Activated T-helper 2 cell treated with anti-CD3 and anti-CD28 coated beads, Interferon-gamma antibody, Interleukin-2, Interleukin-4, amounts not matched to agents 10 μg/mL and 5 μg/mL and 100 μg/mL, durations not matched to agents 14 hours and 24 hours and 36 hours (primary cell): ENCODE data around the gene BORCS5. TPM values are rescaled to one million over a fixed set of nuclear protein-coding genes. Genes with fewer than 3 reads are reported as not detected.
A peak's percentile ranks its signal among the peaks of the same experiment; 100 is the strongest.
"Not testable (repeated sequence)": the region's sequence is repeated elsewhere in the genome, so short reads cannot be mapped to it uniquely, and the experiment has no call there.

Source experiments
- DNase-seq: peaks from one replicate; pipeline ENCODE4 v3.0.0; 2021; ENCODE audit warnings: low spot score
- H3K27ac Mint-ChIP-seq: one replicate; pipeline ENCODE4 v1.8.0; 2021; ENCODE audit warnings: mixed read lengths
- H3K27me3 Mint-ChIP-seq: one replicate; pipeline ENCODE4 v1.8.0; 2021; ENCODE audit warnings: low read depth, mixed read lengths
- H3K36me3 Mint-ChIP-seq: one replicate; pipeline ENCODE4 v1.8.0; 2021; ENCODE audit warnings: low read depth, mixed read lengths
- H3K4me1 Mint-ChIP-seq: one replicate; pipeline ENCODE4 v1.8.0; 2021; ENCODE audit warnings: low read depth, mixed read lengths
- H3K4me3 Mint-ChIP-seq: one replicate; pipeline ENCODE4 v1.8.0; 2021; ENCODE audit warnings: low read depth, mild to moderate bottlenecking, moderate library complexity, mixed read lengths
- H3K9me3 Mint-ChIP-seq: one replicate; pipeline ENCODE4 v1.8.0; 2021; ENCODE audit warnings: mixed read lengths
- intact Hi-C: fragments of 100-400 bp; cut with micrococcal nuclease; formaldehyde crosslinking; loops from one replicate; pipeline ENCODE4 v1.15.1; 2023
- total RNA-seq: library from RNA; stranded (reverse); gene quantifications from 2 replicates; pipeline ENCODE4 v1.2.3, GENCODE V29; 2022

Gene BORCS5
- total RNA-seq = 41.8 and 45.9 TPM in 2 replicates

- H3K4me1 Mint-ChIP-seq = peaks cover 41% of the 10 kb centered on the region
These were observed at the start of gene BORCS5 for GRCh38 chr12:12356896-12357718. BORCS5 (plus strand) TSS chr12:12357078; CDS start chr12:12357452, 374 bp downstream.

GRCh38 chr12:12310695-12311094 lies 46.2 kb upstream of the BORCS5 start:
- H3K4me3 Mint-ChIP-seq, DNase-seq, H3K9me3 Mint-ChIP-seq, H3K27ac Mint-ChIP-seq, intact Hi-C loops, H3K4me1 Mint-ChIP-seq, H3K36me3 Mint-ChIP-seq: not testable (repeated sequence)
- peaks cover 11% of the 10 kb centered on the region for H3K27me3 Mint-ChIP-seq

More at GRCh38 chr12:12356896-12357718, at the start of gene BORCS5:
- H3K4me3 Mint-ChIP-seq = peak within 1 kb of the TSS; percentile 96
- peak within 1 kb of the TSS; percentile 99 for H3K27ac Mint-ChIP-seq
- intact Hi-C loops = loop anchor here (1.0 to 10.0 kb wide), 8 partner anchors 85 to 706 kb away; partner anchors contain the start of genes CREBL2, DUSP16, GPR19 and HEBP1
- peak; percentile 98 for DNase-seq
- no peaks in the 10 kb centered on the region for H3K27me3 Mint-ChIP-seq
- peaks cover 21% of the 10 kb centered on the region for H3K36me3 Mint-ChIP-seq
- H3K9me3 Mint-ChIP-seq = no peaks in the 10 kb centered on the region

DNA sequence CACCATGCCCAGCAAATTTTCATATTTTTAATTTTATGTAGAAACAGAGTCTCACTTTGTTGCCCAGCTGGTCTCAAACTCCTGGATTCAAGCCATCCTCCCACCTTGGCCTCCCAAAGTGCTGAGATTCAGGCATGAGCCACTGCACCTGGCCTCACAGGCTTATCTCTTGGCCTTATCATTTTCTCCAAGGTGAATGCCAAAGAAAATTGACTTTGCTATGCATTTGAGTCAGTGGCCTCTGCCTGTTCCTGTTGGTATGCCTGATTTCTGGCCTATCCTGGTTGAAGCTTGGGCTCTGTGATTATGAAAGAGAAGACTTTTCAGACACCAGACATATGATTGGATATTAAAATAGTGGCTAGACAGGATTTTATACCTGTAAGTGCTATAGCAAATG lies 41.0 kb upstream of the BORCS5 start:
- Mint-ChIP-seq H3K9me3 (no peaks in the 10 kb centered on the region), H3K27ac (no peak overlapping the region), H3K4me3 (no peak overlapping the region), H3K4me1 (no peaks in the 10 kb centered on the region), H3K36me3 (no peaks in the 10 kb centered on the region), H3K27me3 (peaks cover 12% of the 10 kb centered on the region)
- no peak for DNase-seq
- intact Hi-C loops = no loop called here

DNA sequence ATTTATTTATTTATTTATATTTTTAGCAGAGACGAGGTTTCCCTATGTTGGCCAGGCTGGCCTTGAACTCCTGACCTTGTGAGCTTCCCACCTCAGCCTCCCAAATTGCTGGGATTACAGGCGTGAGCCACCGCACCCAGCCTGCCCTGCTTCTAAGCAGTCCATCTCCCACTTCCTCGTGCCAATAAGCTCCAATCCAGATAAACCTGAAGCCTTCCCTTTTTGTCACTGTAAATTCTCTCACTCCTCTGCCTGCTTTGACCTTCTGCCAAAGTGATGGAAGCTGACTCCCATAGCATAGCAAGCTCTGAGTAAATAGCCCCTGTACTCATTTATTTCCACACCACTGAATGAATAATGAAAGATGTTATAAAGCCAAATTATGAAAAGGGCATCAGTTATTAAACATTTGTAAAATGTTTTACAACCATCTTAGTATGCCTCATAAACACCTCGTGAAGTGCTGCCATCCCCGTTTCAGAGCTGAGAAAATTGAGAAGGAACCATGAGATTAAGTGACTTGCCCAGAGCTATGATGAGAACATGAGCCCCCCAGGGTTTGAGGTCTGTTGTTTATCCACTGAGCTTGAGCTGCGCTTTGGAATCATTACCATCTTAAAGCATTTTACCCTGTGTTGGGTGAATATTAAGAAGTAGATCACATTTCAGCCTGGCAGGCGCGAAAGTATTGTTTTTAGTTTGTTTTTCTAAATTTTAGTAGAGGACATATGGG lies 37.3 kb upstream of the BORCS5 start:
- intact Hi-C loops = no loop called here
- peaks cover 26% of the 10 kb centered on the region for H3K27me3 Mint-ChIP-seq
- no peak for DNase-seq
- H3K4me1 Mint-ChIP-seq = peaks cover 6% of the 10 kb centered on the region
- no peak overlapping the region for H3K4me3 Mint-ChIP-seq
- no peaks in the 10 kb centered on the region for H3K9me3 Mint-ChIP-seq
- no peaks in the 10 kb centered on the region for H3K36me3 Mint-ChIP-seq
- H3K27ac Mint-ChIP-seq = no peak overlapping the region

DNA sequence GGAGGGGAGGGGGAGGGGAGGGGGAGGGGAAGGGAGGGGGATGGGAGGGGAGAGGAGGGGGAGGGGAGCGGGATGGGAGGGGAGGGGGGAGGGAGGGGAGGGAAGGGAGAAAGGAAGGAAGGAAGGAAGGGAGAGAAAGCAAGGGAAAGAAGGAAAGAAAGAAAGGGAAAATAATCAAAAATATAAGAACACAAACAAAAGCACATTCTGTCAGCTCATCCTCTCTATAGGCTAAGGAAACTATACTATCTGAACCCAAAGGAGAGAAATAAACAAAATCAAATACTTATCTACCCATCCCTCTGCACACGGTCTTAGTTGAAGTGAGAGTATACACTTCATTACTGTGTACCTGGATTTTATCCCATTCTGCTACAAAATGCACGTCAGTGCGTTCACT lies 33.8 kb upstream of the BORCS5 start:
- H3K36me3 Mint-ChIP-seq = no peaks in the 10 kb centered on the region
- DNase-seq = no peak
- peaks cover 25% of the 10 kb centered on the region for H3K27me3 Mint-ChIP-seq
- no peaks in the 10 kb centered on the region for H3K9me3 Mint-ChIP-seq
- H3K4me1 Mint-ChIP-seq = peaks cover 11% of the 10 kb centered on the region
- no peak overlapping the region for H3K4me3 Mint-ChIP-seq
- intact Hi-C loops = no loop called here
- no peak overlapping the region for H3K27ac Mint-ChIP-seq

DNA sequence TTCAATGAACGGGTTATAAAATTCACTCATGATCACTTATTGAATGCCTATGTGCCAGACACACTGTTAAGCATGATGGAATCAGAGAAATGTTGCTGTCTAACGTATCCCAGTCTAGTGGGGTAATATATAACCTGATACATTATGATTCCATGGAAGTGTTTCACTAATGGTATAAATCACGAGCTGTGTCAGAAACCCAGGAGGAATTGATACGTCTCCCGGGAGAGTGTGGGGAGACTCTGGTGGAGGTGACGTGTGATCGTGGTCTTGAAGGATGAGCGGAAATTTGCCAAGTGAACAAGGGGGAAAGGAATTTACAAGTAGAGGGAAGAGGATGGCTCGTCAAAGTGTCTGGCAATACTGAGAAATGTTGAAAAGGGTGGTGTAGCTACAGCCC lies 33.3 kb upstream of the BORCS5 start:
- Mint-ChIP-seq H3K27me3 (peaks cover 25% of the 10 kb centered on the region), H3K27ac (no peak overlapping the region), H3K36me3 (no peaks in the 10 kb centered on the region), H3K9me3 (no peaks in the 10 kb centered on the region), H3K4me1 (peaks cover 11% of the 10 kb centered on the region), H3K4me3 (no peak overlapping the region)
- intact Hi-C loops = no loop called here
- DNase-seq = no peak

- no peak for DNase-seq
- H3K27me3 Mint-ChIP-seq = peaks cover 20% of the 10 kb centered on the region
- H3K4me3 Mint-ChIP-seq = no peak overlapping the region
- peaks cover 20% of the 10 kb centered on the region for H3K4me1 Mint-ChIP-seq
- intact Hi-C loops = loop anchor here (5.0 kb wide), 1 partner anchor 244 kb away; no protein-coding TSS in a partner anchor
- no peaks in the 10 kb centered on the region for H3K9me3 Mint-ChIP-seq
- H3K27ac Mint-ChIP-seq = no peak overlapping the region
- H3K36me3 Mint-ChIP-seq = no peaks in the 10 kb centered on the region
These were observed 30.6 kb upstream of the BORCS5 start for GRCh38 chr12:12326262-12326661.

DNA sequence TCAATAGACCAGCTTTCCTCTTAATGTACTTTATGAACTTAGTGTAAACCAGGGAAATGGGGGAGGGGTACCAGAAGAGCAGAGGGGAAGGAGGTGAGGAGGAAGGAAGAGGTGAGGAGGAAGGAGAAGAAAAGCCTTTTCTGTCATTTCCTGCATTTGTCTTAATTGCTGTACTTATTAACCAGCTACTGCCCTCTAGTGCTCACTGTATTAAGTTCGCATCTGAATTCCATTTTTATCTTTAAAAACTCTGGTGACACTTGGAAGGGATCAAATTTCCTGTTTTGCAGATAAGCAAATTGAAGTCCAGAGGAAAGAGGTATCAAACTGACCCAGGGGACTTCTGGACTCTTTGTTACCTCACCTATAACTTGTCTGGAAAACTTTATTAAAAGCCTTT lies 29.1 kb upstream of the BORCS5 start:
- Mint-ChIP-seq H3K36me3 (no peaks in the 10 kb centered on the region), H3K4me3 (no peak overlapping the region), H3K27me3 (peaks cover 12% of the 10 kb centered on the region), H3K9me3 (no peaks in the 10 kb centered on the region), H3K4me1 (peaks cover 18% of the 10 kb centered on the region), H3K27ac (no peak overlapping the region)
- intact Hi-C loops = loop anchor here (1.0 to 5.0 kb wide), 2 partner anchors 246 to 292 kb away; no protein-coding TSS in a partner anchor
- DNase-seq = no peak

DNA sequence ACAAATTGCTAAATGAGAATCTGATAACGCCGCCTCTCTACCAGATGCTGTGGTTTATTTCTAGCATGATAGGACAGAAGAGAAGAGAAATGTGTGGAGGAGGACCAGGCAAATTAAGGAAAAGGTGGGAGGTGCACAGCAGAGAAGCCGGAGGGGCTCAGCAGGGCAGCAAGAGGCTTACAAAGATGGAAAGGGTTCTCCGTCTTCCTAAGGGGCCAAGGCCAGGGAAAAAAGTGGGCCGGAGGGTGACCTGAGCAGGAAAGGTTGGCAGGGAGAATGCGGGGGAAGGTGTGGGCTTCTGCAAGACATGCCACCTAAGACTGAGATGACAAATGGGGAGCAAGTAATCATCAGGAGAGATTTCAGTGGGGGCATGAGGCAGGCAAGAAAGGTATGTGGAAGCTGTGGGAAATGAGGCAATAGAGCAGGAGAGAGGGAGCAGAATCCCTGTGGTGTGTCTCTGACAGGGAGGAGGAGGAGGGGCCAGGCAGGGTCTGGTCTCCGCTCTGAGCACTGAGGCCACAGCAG lies 25.6 kb upstream of the BORCS5 start:
- Mint-ChIP-seq H3K27me3 (peaks cover 4% of the 10 kb centered on the region), H3K9me3 (no peaks in the 10 kb centered on the region), H3K36me3 (no peaks in the 10 kb centered on the region), H3K4me3 (no peak overlapping the region), H3K4me1 (peaks cover 34% of the 10 kb centered on the region), H3K27ac (no peak overlapping the region)
- DNase-seq = no peak
- intact Hi-C loops = loop anchor here (5.0 kb wide), 1 partner anchor 774 kb away; no protein-coding TSS in a partner anchor

DNA sequence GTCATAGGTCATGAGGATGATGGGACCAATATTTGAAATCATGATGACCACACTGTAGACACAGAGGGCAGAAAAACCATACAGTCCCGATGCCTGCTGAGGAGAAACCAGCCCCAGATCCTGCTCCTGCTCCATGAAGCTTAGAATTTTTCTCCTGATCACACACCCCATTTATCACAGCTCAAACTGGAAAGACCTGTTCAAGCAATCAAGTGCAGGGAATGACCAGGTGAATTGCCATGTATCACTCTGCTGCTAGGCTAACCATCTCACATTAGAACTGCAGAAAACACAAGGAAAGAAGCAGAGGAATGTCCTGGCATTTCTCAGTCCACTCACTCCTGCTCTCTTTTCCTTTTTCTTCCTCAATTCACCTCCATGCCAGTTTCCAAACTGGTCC lies 25.0 kb upstream of the BORCS5 start:
- Mint-ChIP-seq H3K27ac (no peak overlapping the region), H3K9me3 (no peaks in the 10 kb centered on the region), H3K27me3 (peaks cover 4% of the 10 kb centered on the region), H3K4me1 (peaks cover 34% of the 10 kb centered on the region), H3K36me3 (no peaks in the 10 kb centered on the region), H3K4me3 (no peak overlapping the region)
- intact Hi-C loops = loop anchor here (5.0 kb wide), 1 partner anchor 775 kb away; no protein-coding TSS in a partner anchor
- no peak for DNase-seq

DNA sequence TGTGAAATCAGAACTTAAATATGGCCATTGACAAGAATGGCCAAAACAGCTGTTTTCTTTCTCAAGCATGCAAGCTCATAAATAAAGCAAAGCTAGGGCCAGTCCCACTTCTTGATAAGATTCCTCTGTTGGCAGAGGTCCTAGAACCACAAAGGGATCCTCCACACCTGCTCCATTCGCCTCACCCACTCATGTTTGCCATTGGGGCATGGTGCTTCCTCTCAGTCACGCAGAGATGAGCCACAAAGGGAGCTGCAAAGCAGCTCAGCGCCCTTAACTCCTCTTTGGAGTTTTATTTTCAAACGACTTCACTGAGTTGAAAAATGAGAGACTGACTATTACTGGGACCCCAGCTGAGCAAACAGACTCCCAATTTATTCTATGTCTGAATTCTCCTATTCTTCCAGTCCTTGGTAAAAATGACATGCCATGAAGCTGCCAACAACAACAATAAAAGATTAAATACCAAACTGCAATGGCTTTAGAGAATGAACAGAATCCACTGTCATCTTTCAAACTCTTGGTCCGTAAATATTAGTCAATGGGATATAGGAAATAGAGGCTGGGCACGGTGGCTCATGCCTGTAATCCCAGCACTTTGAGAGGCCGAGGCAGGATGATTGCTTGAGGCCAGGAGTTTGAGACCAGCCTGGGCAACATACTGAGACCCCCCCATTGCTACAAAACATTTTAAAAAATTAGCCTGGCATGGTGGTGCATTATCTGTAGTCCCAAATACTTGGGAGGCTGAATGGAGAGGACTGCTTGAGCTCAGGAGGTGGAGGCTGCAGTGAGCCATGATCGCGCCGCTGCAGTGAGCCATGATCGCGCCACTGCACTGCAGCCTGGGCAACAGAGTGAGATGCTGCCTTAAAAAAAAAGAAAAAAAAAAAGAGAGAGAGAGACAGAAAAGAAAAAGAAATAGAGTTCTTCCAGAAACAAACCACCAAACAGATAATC lies 23.2 kb upstream of the BORCS5 start:
- no peaks in the 10 kb centered on the region for H3K9me3 Mint-ChIP-seq
- peaks cover 33% of the 10 kb centered on the region for H3K4me1 Mint-ChIP-seq
- no peak overlapping the region for H3K27ac Mint-ChIP-seq
- DNase-seq = no peak
- no peaks in the 10 kb centered on the region for H3K36me3 Mint-ChIP-seq
- intact Hi-C loops = loop anchor here (5.0 kb wide), 1 partner anchor 776 kb away; no protein-coding TSS in a partner anchor
- H3K4me3 Mint-ChIP-seq = no peak overlapping the region
- H3K27me3 Mint-ChIP-seq = peaks cover 4% of the 10 kb centered on the region
